Stimulated activated naive CD8-positive, alpha-beta T cell treated with anti-CD3 and anti-CD28 coated beads, Interleukin-15, Interleukin-2, amounts not matched to agents 100 ng/mL and 50 ng/mL, for 24 hours (primary cell): ENCODE results near the gene MKI67.
A peak's percentile ranks its signal among the peaks of the same experiment; 100 is the strongest.
"Not testable (repeated sequence)": the region's sequence is repeated elsewhere in the genome, so short reads cannot be mapped to it uniquely, and the experiment has no call there.

Experiments
- H3K27ac Mint-ChIP-seq: one replicate; pipeline ENCODE4 v1.8.0; 2021; ENCODE audit warnings: mild to moderate bottlenecking, mixed read lengths
- H3K27me3 Mint-ChIP-seq: one replicate; pipeline ENCODE4 v1.8.0; 2021; ENCODE audit warnings: mixed read lengths
- H3K36me3 Mint-ChIP-seq: one replicate; pipeline ENCODE4 v1.8.0; 2021; ENCODE audit warnings: low read depth, mixed read lengths
- H3K4me1 Mint-ChIP-seq: one replicate; pipeline ENCODE4 v1.8.0; 2021; ENCODE audit warnings: low read depth, mixed read lengths
- H3K4me3 Mint-ChIP-seq: one replicate; pipeline ENCODE4 v1.8.0; 2021; ENCODE audit warnings: mild to moderate bottlenecking, mixed read lengths
- H3K9me3 Mint-ChIP-seq: one replicate; pipeline ENCODE4 v1.8.0; 2021; ENCODE audit warnings: mixed read lengths

The MKI67 gene

DNA sequence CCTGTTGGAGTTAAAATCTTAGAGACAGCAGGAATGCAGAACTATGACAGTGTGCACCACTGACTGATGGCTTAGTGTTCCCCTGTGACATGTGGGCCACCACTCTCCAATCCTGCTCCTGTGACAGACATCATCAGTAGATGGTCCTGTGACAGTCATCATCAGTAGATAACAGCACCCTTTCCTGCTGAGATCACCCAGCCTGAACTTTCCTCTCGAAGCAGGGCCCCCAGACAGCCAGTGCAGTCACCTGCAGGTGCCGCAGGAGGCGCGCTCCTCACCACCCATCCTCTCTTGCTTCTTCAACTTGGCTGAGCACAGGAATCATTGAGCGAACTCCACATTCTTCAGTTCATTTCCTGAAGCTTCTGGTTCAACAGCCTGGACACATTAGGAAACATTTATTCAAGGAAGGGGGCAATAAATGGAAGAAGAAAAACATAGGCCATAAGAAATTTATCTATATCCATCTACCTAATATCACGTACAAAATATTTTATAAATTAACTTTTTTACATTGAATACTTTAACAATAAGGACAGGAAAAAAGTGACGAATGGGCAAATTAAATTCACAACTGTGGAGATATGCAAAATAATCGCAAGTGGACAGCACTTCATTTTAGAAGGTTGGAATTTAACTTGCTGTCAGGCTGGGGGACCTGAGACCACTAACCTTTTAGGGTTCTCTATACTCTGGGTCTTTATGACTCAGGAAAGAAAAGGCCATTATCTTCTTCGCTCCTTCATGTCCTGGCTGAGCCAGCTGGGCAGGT, 32.0 kb upstream of the MKI67 start:
- Mint-ChIP-seq H3K27ac (no peak overlapping the region), H3K4me1 (peaks cover 5% of the 10 kb centered on the region), H3K36me3 (no peaks in the 10 kb centered on the region), H3K9me3 (no peaks in the 10 kb centered on the region), H3K4me3 (no peak overlapping the region), H3K27me3 (no peaks in the 10 kb centered on the region)

DNA sequence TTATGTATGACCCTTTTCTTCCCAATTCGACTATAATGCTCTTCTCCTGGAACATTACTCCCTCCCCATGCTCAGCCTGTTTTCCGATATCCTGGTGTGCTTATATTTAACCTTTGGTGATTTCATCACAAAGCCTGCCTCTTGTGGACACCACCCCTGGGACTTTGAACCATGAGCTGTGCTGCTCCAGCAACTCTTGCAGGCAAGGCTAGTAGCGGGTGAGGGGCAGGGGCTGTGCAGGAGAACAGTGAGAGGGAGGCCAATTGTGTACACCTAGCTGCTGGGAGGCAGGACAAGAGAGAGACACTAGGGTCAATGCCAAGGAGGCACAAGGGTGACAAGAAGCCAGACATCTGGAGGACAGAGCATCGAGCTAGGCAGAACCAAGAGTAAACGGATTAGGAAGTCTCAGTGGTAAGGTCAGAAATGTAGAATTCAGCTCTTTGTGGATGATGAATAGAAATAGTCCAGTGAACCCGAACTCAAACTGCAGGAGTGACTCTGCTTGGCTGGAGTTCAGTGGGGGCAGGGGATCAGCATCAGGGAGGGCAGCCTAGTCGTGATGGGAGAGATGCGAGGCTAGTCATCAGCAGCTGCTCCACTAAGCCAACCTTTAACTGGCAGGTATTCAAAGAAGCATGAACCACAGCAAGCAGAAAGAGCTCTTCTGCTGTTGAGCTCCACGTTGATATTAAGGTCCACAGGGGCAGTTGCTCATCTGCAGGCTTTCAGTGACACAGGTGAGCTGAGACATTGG, 31.0 kb upstream of the MKI67 start:
- H3K27ac Mint-ChIP-seq, result no peak overlapping the region
- H3K27me3 Mint-ChIP-seq, result no peaks in the 10 kb centered on the region
- no peaks in the 10 kb centered on the region for H3K9me3 Mint-ChIP-seq
- peaks cover 5% of the 10 kb centered on the region for H3K4me1 Mint-ChIP-seq
- H3K36me3 Mint-ChIP-seq, result no peaks in the 10 kb centered on the region
- no peak overlapping the region for H3K4me3 Mint-ChIP-seq

DNA sequence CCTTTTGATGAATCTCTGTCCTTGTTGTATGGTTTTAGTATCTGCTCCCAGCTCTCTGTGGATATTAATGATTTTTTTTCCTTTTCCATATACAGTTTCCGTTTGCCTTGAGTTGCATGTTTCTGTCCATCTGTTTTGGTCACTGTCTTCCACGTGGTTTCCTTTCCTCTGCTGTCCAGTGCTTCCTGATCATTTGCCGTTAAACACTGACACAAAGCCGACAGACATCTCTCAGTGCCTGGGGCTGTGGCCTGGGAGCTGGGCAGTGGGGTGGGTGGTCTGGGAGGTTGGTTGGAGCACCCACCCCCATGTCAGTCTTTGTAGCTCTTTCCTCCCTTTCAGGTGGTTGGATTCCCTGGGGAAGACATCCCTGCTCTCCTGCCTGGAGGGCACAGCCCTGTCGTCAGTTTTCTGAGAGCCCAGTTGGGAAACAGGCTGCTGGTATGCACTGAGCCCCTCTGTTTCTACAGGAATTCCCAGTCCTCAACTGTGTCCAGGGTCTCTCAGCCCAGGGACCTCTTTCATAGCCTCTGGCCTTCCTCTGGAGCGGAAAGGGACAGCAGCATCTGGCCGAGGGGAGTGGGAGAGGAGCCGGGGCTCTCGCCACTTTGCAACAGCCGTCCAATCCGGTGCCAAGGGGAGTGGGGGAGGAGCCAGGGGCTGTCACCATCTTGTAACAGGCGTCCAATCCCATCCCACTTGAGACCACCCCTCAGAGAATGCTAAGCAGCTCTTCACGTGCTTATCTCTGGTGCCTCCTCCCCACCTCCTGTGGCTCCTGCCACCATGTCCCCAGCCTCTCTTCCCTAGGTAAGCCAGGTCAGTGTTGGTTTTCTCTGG, 26.7 kb upstream of the MKI67 start:
- peaks cover 5% of the 10 kb centered on the region for H3K27me3 Mint-ChIP-seq
- H3K4me3 Mint-ChIP-seq, result no peak overlapping the region
- H3K36me3 Mint-ChIP-seq, result no peaks in the 10 kb centered on the region
- no peaks in the 10 kb centered on the region for H3K9me3 Mint-ChIP-seq
- H3K27ac Mint-ChIP-seq, result no peak overlapping the region
- peaks cover 13% of the 10 kb centered on the region for H3K4me1 Mint-ChIP-seq

DNA sequence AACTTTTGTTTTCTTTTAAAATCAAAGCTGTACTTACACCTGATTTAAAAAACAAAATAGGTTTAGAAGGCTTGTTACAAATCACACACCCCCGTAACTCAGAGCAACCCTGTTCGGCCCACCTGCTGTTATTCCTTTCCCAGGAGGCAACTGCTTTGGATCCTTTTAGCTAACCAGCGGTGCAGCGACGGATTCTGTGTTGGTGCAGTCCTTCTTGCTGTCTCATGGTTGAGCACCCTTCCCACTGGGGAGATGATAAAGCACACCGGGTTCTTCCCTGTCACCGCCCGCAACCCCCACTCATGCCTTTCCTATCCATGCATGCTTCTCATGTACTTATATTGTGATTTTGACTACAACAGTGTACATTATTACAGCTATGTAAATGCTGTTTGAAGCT, 24.8 kb upstream of the MKI67 start:
- peaks cover 32% of the 10 kb centered on the region for H3K4me1 Mint-ChIP-seq
- peaks cover 5% of the 10 kb centered on the region for H3K27me3 Mint-ChIP-seq
- H3K36me3 Mint-ChIP-seq, result no peaks in the 10 kb centered on the region
- H3K27ac Mint-ChIP-seq, result no peak overlapping the region
- peaks cover 4% of the 10 kb centered on the region for H3K9me3 Mint-ChIP-seq
- H3K4me3 Mint-ChIP-seq, result peak overlapping the region; percentile 66

DNA sequence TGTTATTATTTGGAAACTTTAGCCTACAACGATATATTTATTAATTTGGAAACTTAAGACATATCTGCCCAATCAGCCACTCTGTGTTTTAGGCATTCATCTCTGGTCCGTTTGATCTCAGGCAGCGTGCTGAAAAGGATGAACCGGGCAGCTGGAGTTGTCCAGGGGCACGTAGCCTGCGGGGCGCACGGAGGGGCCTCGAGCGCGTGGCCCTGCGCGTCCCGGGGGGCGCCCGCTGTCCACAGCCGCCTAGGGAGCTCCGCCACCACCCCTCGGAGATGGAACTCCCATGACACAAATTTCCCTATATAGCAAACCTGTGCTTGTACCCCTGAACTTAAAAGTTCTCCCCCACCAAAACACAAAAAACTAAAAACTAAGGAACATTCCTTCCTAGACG, 24.3 kb upstream of the MKI67 start:
- peaks cover 36% of the 10 kb centered on the region for H3K4me1 Mint-ChIP-seq
- H3K27me3 Mint-ChIP-seq, result peaks cover 5% of the 10 kb centered on the region
- H3K27ac Mint-ChIP-seq, result no peak overlapping the region
- peaks cover 4% of the 10 kb centered on the region for H3K9me3 Mint-ChIP-seq
- H3K36me3 Mint-ChIP-seq, result no peaks in the 10 kb centered on the region
- peak overlapping the region; percentile 66 for H3K4me3 Mint-ChIP-seq

DNA sequence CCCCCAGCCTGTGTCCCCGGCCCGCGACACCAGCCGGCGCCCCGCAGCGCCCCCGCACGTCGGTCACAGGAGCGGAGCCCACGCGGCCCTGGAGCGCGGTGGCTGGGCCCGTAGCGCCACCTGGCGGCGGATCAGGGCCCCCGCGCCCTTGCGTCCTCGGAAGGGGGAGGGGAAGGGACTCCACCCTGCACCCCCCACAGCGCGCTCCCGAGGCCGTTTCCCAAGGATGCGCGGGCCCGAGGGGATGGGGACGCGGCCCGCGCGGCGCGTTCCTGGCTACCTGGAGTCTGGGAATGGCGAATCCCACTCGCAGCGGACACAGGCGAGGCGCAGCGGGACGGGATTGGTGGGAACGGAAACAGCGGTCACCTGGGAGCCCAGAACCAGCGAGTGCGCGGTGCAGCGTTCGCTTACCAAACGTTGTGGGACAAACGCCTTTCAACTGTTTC, 23.8 kb upstream of the MKI67 start:
- Mint-ChIP-seq H3K27ac (no peak overlapping the region), H3K4me3 (peak overlapping the region; percentile 66), H3K27me3 (peaks cover 5% of the 10 kb centered on the region), H3K36me3 (no peaks in the 10 kb centered on the region), H3K4me1 (peaks cover 39% of the 10 kb centered on the region), H3K9me3 (peaks cover 9% of the 10 kb centered on the region)

DNA sequence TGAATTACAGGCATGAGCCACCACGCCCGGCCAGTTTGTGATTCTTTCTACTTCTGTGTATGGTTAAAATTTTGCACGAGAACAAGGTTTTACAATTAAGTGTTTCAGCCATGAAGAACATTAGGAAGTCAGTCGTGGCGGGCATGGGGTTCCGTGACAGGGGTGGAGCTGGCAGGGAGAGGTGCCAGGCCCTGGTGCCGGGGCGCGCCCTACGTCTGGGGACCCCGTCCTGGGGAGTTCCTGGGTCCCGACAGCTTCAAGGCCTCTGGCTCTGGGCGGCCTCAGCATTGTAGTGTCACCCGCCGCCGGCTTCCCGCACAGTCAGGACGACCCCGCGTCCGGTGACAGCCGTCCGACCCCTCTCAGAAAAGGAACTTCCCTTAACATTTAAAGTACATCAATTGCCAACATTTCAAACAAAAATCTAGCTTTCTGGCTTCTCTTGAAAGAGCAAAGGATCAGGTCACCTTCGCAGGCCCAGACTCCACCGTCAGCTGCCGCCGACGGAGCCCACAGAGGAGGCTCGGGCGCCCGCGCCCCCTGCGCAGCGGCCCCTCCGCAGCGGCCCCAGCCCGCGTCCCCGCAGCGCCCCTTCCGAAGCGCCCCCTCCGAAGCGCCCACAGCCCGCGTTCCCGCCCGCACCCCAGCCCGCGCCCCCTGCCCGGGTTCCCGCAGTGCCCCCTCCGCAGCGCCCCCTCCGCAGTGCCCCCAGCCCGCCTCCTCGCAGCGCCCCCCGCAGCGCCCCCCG, 23.2 kb upstream of the MKI67 start:
- Mint-ChIP-seq H3K4me3 (peak overlapping the region; percentile 65), H3K36me3 (no peaks in the 10 kb centered on the region), H3K4me1 (peaks cover 43% of the 10 kb centered on the region), H3K27ac (peak overlapping the region; percentile 41), H3K27me3 (peaks cover 5% of the 10 kb centered on the region), H3K9me3 (peaks cover 11% of the 10 kb centered on the region)

DNA sequence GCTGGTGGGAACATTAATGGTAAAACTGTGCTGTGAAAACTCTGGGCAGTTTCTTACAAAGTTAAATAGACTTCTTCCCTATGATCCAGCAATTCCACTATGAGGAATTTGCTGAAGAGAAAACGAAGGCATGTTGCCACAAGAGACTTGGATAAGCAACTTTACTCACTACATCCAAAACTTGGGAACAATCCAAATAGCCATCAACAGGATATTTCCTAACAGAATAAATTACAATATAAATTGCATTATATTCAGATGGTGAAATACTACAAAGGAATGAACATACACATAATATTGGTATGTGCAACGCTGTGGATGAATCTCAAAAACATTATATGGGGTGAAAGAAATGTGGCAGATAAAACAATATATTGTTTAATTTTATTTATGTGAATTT, 21.4 kb upstream of the MKI67 start:
- peaks cover 5% of the 10 kb centered on the region for H3K27me3 Mint-ChIP-seq
- H3K36me3 Mint-ChIP-seq, result no peaks in the 10 kb centered on the region
- H3K4me3 Mint-ChIP-seq, result no peak overlapping the region
- peak overlapping the region; percentile 10 for H3K27ac Mint-ChIP-seq
- peaks cover 11% of the 10 kb centered on the region for H3K9me3 Mint-ChIP-seq
- peaks cover 45% of the 10 kb centered on the region for H3K4me1 Mint-ChIP-seq

DNA sequence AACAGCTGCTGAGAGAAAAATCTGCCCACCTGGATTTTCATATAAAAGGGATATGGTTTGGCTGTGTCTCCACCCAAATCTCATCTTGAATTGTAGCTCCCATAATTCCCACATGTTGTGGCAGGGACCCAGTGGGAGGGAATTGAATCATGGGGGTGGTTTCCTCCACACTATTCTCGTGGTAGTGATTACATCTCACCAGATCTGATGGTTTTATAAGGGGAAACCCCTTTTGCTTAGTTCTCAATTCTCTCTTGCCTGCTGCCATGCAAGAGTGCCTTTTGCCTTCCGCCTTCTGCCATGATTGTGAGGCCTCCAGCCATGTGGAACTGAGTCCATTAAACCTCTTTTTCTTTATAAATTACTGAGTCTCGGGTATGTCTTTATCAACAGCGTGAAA, 20.8 kb upstream of the MKI67 start:
- H3K36me3 Mint-ChIP-seq, result no peaks in the 10 kb centered on the region
- peaks cover 11% of the 10 kb centered on the region for H3K9me3 Mint-ChIP-seq
- H3K4me1 Mint-ChIP-seq, result peaks cover 45% of the 10 kb centered on the region
- peak overlapping the region; percentile 8 for H3K4me3 Mint-ChIP-seq
- H3K27me3 Mint-ChIP-seq, result peaks cover 5% of the 10 kb centered on the region
- H3K27ac Mint-ChIP-seq, result peak overlapping the region; percentile 10

DNA sequence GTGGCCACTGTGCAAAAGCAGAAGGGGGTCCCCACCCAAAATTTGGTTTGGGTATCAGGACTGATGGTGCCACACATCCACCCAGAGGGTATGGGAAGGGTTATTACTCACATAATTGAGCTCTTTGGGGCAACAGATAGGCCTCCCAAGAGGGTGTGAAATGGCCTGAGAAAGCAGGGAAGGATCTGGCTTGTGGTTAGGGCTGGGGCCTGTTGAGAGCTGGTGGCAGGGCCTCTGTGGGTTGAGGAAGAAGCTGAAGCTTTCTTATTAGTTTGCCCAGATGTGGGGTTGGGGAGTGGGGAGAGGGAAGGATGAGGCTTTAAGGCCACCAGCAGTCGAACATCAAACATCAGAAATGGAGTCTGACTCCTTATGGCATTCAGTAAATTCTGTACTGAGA, 18.3 kb upstream of the MKI67 start:
- no peaks in the 10 kb centered on the region for H3K36me3 Mint-ChIP-seq
- H3K9me3 Mint-ChIP-seq, result peaks cover 11% of the 10 kb centered on the region
- no peaks in the 10 kb centered on the region for H3K27me3 Mint-ChIP-seq
- peaks cover 44% of the 10 kb centered on the region for H3K4me1 Mint-ChIP-seq
- no peak overlapping the region for H3K4me3 Mint-ChIP-seq
- no peak overlapping the region for H3K27ac Mint-ChIP-seq

DNA sequence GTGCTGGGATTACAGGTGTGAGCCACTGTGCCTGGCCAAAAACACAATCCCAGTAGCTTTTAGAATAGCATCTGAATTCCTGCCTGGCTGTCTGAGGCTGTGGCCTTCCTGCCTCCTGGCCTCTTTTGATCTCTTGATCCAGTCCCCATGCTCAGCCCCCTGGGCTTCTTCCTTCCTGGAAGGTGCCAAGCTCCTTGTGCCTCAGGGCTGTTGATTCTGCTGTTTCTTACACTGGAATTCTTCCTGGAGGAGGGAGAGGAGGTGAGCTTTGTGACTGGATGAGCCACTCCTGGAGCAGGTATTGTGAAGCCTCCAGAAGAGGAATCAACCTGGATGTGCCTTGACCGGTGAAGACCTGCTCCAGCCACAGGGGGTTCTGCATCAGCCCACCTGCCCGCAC, 17.3 kb upstream of the MKI67 start:
- H3K4me3 Mint-ChIP-seq, result no peak overlapping the region
- H3K9me3 Mint-ChIP-seq, result peaks cover 11% of the 10 kb centered on the region
- H3K4me1 Mint-ChIP-seq, result peaks cover 34% of the 10 kb centered on the region
- H3K27ac Mint-ChIP-seq, result no peak overlapping the region
- no peaks in the 10 kb centered on the region for H3K36me3 Mint-ChIP-seq
- H3K27me3 Mint-ChIP-seq, result no peaks in the 10 kb centered on the region

DNA sequence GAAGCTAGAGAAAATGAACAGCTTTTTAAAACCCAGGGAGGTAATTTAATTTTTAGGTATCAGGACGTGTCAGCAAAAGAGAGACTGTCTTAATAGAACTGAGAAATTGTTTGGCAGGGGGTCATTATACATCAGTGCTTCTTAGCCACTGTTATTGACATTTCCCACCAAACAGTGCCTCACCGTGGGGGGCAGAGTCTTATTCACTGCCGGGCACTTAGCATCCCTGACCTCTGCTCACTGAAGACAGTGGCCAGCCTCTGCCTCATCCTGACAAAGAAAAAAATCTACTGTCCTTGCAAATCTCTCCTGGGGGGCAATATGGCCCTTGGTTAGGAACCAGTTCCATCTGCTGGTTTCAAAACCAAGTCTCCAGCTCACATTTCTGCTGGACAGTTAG, 14.2 kb upstream of the MKI67 start:
- Mint-ChIP-seq H3K36me3 (no peaks in the 10 kb centered on the region), H3K27me3 (no peaks in the 10 kb centered on the region), H3K27ac (no peak overlapping the region), H3K9me3 (peaks cover 5% of the 10 kb centered on the region), H3K4me3 (no peak overlapping the region), H3K4me1 (peaks cover 14% of the 10 kb centered on the region)

DNA sequence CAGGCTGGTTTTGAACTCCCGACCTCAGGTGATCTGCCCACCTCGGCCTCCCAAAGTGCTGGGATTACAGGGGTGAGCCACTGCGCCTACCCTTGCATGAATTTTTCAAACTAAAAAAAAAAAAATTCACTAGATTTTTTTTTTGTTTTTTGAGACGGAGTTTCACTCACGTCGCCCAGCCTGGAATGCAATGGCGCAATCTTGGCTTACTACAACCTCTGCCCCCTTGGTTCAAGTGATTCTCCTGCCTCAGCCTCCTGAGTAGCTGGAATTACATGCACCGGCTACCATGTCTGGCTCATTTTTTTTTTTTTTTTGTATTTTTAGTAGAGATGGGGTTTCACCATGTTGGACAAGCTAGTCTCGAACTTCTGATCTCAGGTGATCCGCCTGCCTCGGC, 12.2 kb upstream of the MKI67 start:
- H3K4me1 Mint-ChIP-seq, H3K4me3 Mint-ChIP-seq, H3K27me3 Mint-ChIP-seq, H3K27ac Mint-ChIP-seq, H3K36me3 Mint-ChIP-seq, H3K9me3 Mint-ChIP-seq: not testable (repeated sequence)

DNA sequence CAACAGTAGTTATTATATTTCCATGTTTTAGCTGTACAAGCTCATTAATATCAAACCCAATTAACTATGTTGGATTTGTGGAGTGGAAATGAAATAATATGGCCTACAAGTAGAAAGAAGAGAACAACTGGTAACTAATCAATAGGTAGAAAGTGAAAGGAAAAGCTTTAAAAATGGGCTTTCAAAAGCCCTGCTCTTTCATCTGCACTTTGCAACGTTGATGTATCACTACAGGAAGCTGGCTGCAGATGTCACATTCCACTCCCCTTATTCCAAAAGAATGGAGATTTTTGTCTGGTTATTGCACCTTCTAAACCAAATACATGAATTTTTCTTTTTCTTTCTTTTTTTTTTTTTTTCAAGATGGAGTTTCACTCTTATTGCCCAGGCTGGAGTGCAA, 11.7 kb upstream of the MKI67 start:
- no peaks in the 10 kb centered on the region for H3K27me3 Mint-ChIP-seq
- peaks cover 5% of the 10 kb centered on the region for H3K4me1 Mint-ChIP-seq
- no peaks in the 10 kb centered on the region for H3K9me3 Mint-ChIP-seq
- H3K36me3 Mint-ChIP-seq, result no peaks in the 10 kb centered on the region
- H3K27ac Mint-ChIP-seq, result no peak overlapping the region
- H3K4me3 Mint-ChIP-seq, result no peak overlapping the region
